Dedifferentiated amniotic fluid mesenchymal stem cell (primary cell): ENCODE data around the gene RNF32.

Experiments used
- DNase-seq: peaks from one replicate; pipeline ENCODE4 v3.0.0-alpha.2; 2016; ENCODE audit errors: extremely low spot score

Gene RNF32

GRCh38 chr7:156640257-156640948 is at the start of gene RNF32:
RNF32 (plus strand) TSS chr7:156640774; CDS start chr7:156643878, 3,104 bp downstream.
- peak; percentile 83 for DNase-seq

- DNase-seq: no peak
Observed at GRCh38 chr7:156592155-156592884, 48.3 kb upstream of the RNF32 start.

- no peak for DNase-seq
Observed at GRCh38 chr7:156594283-156595080, 46.1 kb upstream of the RNF32 start.

- no peak for DNase-seq
Observed at GRCh38 chr7:156600496-156600895, 40.1 kb upstream of the RNF32 start.

- no peak for DNase-seq
Observed at GRCh38 chr7:156602283-156602682, 38.3 kb upstream of the RNF32 start.

- DNase-seq: no peak
Observed at GRCh38 chr7:156603011-156603410, 37.6 kb upstream of the RNF32 start.

GRCh38 chr7:156603629-156604028 is 36.9 kb upstream of the RNF32 start:
- DNase-seq: no peak

- no peak for DNase-seq
Observed at GRCh38 chr7:156604311-156604710, 36.3 kb upstream of the RNF32 start.

GRCh38 chr7:156604836-156605695 is 35.5 kb upstream of the RNF32 start:
- no peak for DNase-seq

DNA sequence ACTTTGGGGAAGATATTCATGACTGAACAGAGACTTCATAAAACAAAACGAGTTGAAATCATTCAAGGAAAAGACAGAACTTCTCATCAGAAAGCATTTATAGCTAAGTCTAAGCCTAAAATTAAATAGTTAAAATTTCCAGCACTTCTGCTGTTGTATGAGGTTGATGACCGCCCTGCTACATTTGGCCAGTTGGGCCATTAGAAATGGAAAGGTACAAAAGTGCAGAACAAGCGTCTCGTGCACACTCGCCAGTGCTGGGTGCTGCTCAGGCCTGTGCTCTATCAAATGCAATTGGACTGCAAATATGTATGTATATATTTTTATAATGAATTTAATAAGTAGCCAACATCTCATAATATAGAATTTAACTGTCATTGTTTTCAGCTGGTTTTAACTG is 34.4 kb upstream of the RNF32 start:
- DNase-seq: no peak

- DNase-seq: no peak
Observed at GRCh38 chr7:156606691-156607331, 33.8 kb upstream of the RNF32 start.

DNA sequence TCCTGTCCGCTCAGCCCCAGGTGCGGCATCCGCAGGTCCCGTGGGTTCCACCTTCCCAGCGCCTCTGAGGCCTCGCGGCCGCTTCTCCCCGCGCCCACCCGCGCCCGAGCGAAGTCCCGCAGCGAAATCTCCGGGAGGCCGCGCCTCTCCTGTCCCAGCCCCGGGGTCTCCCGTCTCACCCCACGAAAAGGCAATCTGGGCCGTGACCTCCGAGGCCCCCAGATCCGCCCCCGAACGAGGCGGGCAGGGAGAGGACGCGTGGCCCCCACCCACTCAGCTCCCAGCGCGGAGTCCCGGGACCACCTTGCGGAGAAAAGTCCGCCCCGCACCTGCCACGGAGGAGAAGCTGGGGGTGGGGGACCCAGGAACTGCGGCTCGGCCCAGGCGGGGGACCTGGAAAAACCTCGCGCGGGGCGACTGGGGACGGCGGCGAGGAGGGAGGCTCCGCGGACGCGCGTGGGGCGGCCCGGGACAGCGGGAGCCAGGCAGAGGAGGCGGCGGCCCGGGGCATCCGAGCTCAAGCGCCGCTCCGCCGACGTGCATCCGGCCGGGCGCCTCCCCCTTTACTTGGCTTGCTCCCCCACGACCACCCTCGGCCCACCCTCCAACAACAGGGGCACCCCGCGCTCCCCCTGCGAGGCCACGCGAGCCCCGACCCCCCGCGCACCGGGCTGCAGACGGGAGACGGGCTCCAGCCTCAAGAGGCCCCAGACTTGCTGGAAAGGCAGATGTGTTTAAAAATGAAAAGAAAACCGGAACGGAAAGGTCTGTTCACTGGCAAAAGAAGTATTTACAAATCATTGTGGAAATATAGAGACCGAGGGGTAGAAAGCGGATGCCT is 33.0 kb upstream of the RNF32 start:
- DNase-seq: no peak

DNA sequence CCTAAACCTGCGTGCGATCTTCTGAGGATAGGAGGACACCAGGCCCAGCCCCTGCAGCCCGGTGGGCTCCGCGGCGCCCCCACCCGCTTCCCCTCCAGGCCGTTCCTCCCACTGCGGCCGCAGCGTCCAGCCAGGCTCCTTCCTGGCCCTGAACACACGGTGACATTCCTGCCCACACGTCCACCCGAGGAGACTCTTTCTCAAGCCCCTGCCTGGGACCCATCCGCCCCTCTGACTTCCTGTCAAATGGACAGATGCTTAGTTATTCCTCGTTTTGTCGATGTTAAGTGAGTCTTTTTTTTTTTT is 32.4 kb upstream of the RNF32 start:
- no peak for DNase-seq

- DNase-seq: no peak
Observed at GRCh38 chr7:156609010-156609877, 31.3 kb upstream of the RNF32 start.

- DNase-seq: no peak
Observed at GRCh38 chr7:156610130-156610529, 30.4 kb upstream of the RNF32 start.

- no peak for DNase-seq
Observed at GRCh38 chr7:156610601-156611000, 30.0 kb upstream of the RNF32 start.

DNA sequence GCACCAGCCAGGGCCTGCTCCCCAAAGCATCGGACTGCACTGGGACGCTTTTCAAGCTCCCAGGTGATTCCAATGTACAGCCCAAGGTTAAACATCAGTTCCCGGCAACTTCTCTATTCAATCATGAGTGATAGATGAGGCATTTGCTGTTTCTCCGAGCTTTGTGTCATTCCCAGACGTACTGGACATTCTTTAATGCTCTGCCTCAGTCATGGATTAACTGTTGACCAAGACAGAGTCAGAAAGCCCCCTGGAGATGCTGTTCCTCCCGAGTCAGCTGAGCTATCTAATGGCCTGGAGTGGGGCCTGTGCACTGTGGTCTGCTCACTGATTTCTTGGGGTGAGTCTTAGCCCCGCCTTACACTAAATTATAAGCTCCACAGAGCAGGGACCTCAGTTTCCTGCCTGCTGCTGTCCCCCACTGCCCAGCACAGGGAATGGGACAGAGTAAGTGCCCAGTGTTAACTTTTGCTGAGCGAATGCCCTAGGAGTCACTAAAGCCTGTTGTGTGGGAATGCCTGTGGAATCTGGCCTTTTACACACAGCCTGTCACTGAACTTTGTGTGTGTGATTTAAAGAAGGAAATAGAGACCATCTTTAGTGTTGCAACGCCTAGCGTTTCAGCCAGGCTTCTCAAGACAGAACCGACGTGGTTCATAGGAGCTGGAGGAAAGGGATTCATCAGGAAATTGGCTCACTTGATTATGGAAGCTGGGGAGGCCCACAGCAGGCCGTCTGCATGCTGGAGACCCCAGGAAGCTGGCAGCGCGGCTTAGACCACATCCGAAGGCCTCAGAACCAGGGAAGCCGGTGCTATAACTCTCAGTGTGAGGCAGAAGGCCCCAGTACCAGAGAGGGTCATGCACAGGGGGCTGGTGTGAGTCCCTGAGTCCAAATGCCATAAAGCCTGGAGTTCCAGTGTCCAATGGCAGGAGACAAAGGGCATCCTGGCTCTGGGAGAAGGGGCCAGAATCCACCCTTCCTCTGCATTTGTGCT is 29.3 kb upstream of the RNF32 start:
- no peak for DNase-seq

- no peak for DNase-seq
Observed at GRCh38 chr7:156612930-156613329, 27.6 kb upstream of the RNF32 start.
